Pancreas (tissue), 10 donors: ENCODE measurements around the gene RPE. TPM values are rescaled to one million over a fixed set of nuclear protein-coding genes. Genes with fewer than 3 reads are reported as not detected.

Experiments used
- ATAC-seq, 4 donors: fragments of 200-7000 bp; cut with Tn5 transposase; one replicate each; pipeline versions ENCODE4 v1.8.0 to v1.9.1; 2020; ENCODE audit warnings: mild to moderate bottlenecking in 4 of 4, moderate library complexity in 4 of 4
- DNase-seq, 6 donors: peaks; one replicate each; pipeline ENCODE4 v3.0.0-alpha.2; 2020
- FAIRE-seq: peaks from 2 replicates; lab custom pipeline; 2012; peaks lifted over from hg19 to GRCh38; lab: Jason Lieb, UNC
- H3K27ac ChIP-seq, 4 donors: fragments of 200-600 bp; sonication (generic); 1 replicate in 3 of 4; 2 replicates in 1 of 4; pipeline versions ENCODE4 v1.5.0 to v1.8.0; 2020
- H3K27me3 ChIP-seq, 4 donors: fragments of 200-600 bp; one replicate each; pipeline ENCODE4 v1.8.0; 2021
- H3K36me3 ChIP-seq, 3 donors: fragments of 200-600 bp; sonication (generic) in 1 of 3; one replicate each; pipeline versions ENCODE4 v1.5.0 to v1.8.0; 2020 to 2021
- H3K4me1 ChIP-seq, 3 donors: fragments of 200-600 bp; one replicate each; pipeline ENCODE4 v1.8.0; 2021
- H3K4me3 ChIP-seq, 4 donors: fragments of 200-600 bp; sonication (generic) in 2 of 4; one replicate each; pipeline versions ENCODE4 v1.5.0 to v1.8.0; 2020 to 2021
- H3K9me3 ChIP-seq, 4 donors: fragments of 200-600 bp; one replicate each; pipeline ENCODE4 v1.8.0; 2021
- CTCF ChIP-seq, 4 donors: fragments of 200-600 bp; sonication (generic) in 3 of 4; IDR thresholded peaks; one replicate each; pipeline versions ENCODE4 v1.5.0 to v1.8.0; 2021; ENCODE audit warnings: antibody characterized with exemption in 4 of 4
- WGBS, 2 donors: extraction: QIAGEN DNeasy Blood & Tissue Kit; methylation state at CpG; one replicate each; pipeline ENCODE4 v1.1.7; 2013; 5-methylcytosine and 5-hydroxymethylcytosine counted together
- intact Hi-C, 3 donors: fragments of 100-400 bp; cut with DNase I; formaldehyde crosslinking; loops; one replicate each; pipeline versions ENCODE4 v1.11.1 to v1.14.2; 2022
- polyA plus RNA-seq, 2 donors: library from polyadenylated mRNA; stranded (reverse); fragments of 200-250 nt; gene quantifications; one replicate each; pipeline ENCODE4 v1.2.3, GENCODE V29; 2013
- total RNA-seq, 6 donors: library from RNA; stranded (reverse); fragmentation: NEBNext Ultra II Directional in 4 of 6; extraction: Animal tissue kit (Norgen Biotek cat#: 25700) in 4 of 6; gene quantifications; one replicate each; pipeline versions ENCODE4 v1.2.1 to v1.2.4, GENCODE V29; 2021 to 2023
- donor health status: healthy with polysubstance abuse.
- donor health status: DM: no; HTN: no; CAD: no; lungs with moderate emphysema.
- donor health status: DM: no; HTN: no; CAD: no.
- donor health status: control.
- donor health status: control.
- donor health status: Bipolar disorder and iron deficiency.
- donor health status: DM: yes; HTN: yes; CAD: no.
- donor health status: DM: no; HTN: no; CAD: no.
- donor health status: DM: no; HTN: no; CAD: no.
- donor health status: DM: yes; HTN: yes; CAD: no.

Gene RPE
- total and polyA plus RNA-seq, 8 donors = 6.9 to 30.2 (median 12.1) TPM

DNA sequence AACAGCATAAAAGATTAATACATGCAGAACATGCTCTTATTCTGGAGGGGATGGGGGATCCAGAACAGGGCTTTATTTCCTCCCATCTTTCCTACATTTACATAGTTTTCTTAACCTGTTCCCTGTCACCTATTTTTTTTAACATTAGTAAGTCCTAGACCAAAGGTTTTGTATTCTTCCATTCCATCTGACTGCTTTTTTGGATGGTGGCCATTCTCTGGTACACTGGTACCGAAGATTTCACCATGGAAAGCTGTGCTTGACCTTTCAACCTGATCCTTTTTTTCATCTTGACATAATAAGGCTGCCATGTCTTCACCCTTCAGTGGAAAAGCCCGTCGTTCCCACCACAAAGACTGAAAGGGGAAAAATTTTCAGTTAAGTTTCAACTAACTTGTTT is 20.4 kb downstream of the RPE start:
- peaks cover 0 to 66% (median 14%) of the 10 kb centered on the region in 3 donors for H3K36me3 ChIP-seq
- DNase-seq = no peak

DNA sequence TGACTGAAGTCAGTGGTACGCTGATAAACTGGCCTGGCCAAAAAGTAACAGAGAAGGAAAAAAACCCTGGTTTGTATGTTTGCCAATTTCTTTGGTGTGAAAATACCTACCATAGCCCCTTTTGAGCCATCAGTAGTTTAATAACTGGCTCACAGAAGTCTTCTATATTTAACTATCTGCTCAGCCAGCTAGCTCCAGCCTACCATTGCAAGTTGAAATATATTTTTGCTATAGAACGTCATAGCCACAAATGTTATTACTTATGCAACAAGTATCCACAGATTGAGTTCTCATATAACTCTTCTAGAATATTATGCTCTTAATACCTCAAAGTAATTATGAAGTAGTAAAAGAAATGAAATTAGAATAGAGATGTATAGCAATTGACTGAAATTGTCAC is 25.2 kb downstream of the RPE start:
- H3K27ac ChIP-seq = no peak overlapping the region
- H3K36me3 ChIP-seq = peaks cover 0 to 31% (median 3%) of the 10 kb centered on the region in 3 donors
- no peaks in the 10 kb centered on the region for H3K27me3 ChIP-seq
- 92% methylated on average over 2 of the region's 2 CpGs for WGBS, 2 donors
- ATAC-seq (no peak), DNase-seq (no peak), FAIRE-seq (no peak)
- H3K4me1 ChIP-seq = no peaks in the 10 kb centered on the region
- H3K4me3 ChIP-seq = no peak overlapping the region
- no peak for TF ChIP-seq CTCF (IDR thresholded peaks at IDR 0.05)
- no peaks in the 10 kb centered on the region for H3K9me3 ChIP-seq
- intact Hi-C loops = no loop called here

More for the DNA sequence above, 20.4 kb downstream of the RPE start:
- Histone ChIP-seq H3K27me3 (no peaks in the 10 kb centered on the region), H3K9me3 (no peaks in the 10 kb centered on the region), H3K4me3 (no peak overlapping the region), H3K27ac (no peak overlapping the region), H3K4me1 (peaks cover 0 to 3% (median 0%) of the 10 kb centered on the region in 3 donors)
- ATAC-seq = no peak
- WGBS, 2 donors = 88 to 96% methylated on average over 3 of the region's 3 CpGs
- intact Hi-C loops = no loop called here
- no peak for TF ChIP-seq CTCF (IDR thresholded peaks at IDR 0.05)
- FAIRE-seq = no peak

DNA sequence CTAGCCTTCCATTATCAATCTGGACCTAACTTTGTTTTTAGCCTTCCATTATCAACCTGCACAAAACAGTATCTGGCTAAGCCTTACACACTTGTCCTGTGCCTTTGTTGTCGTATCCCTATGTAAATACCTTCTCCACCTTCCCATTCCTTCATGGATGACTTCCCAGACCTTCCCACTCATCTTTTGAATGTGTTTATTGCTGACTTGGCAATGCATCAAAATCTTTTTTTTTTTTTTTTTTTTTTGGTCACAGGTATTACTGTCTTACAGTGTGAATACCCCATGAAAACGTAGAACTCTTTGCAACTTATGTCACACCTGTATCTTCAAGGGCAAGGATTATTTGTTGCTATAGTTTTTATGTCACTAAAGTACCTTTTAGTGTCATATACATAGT is 25.7 kb downstream of the RPE start:
- H3K9me3 ChIP-seq = no peaks in the 10 kb centered on the region
- FAIRE-seq (no peak), DNase-seq (no peak), ATAC-seq (no peak)
- WGBS, 2 donors = 76 to 77% methylated on average over 2 of the region's 2 CpGs
- H3K27me3 ChIP-seq = no peaks in the 10 kb centered on the region
- no peaks in the 10 kb centered on the region for H3K4me1 ChIP-seq
- H3K4me3 ChIP-seq = no peak overlapping the region
- intact Hi-C loops = no loop called here
- no peak overlapping the region for H3K27ac ChIP-seq
- TF ChIP-seq CTCF (IDR thresholded peaks at IDR 0.05) = no peak
- H3K36me3 ChIP-seq = peaks cover 0 to 31% (median 2%) of the 10 kb centered on the region in 3 donors

GRCh38 chr2:210034087-210034683 is 31.7 kb downstream of the RPE start:
- no peaks in the 10 kb centered on the region for H3K27me3 ChIP-seq
- no peak overlapping the region for H3K4me3 ChIP-seq
- DNase-seq (no peak), FAIRE-seq (no peak), ATAC-seq (no peak)
- 61 to 68% methylated on average over 2 of the region's 2 CpGs for WGBS, 2 donors
- TF ChIP-seq CTCF (IDR thresholded peaks at IDR 0.05) = no peak
- intact Hi-C loops = no loop called here
- no peaks in the 10 kb centered on the region for H3K4me1 ChIP-seq
- H3K9me3 ChIP-seq = no peaks in the 10 kb centered on the region
- H3K27ac ChIP-seq = no peak overlapping the region
- H3K36me3 ChIP-seq = no peaks in the 10 kb centered on the region

DNA sequence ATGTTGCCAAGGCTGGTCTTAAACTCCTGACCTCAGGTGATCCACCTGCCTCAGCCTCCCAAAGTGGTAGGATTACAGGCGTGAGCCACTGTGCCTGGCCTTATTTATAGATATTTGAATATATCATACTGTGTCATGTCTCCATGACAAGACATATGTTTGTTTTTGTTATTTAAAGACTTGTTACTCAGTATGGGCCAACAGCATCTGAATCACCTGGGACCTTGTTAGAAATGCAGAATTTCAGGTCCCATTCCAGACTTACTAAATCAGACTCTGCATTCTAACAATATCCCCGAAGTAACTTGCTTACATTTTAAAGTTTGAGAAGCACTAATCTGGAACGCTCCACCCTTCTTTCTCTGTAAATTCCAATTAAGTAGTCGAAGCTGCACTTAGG is 33.2 kb downstream of the RPE start:
- H3K27me3 ChIP-seq = no peaks in the 10 kb centered on the region
- no peak for DNase-seq
- H3K9me3 ChIP-seq = no peaks in the 10 kb centered on the region
- H3K36me3 ChIP-seq = no peaks in the 10 kb centered on the region
- no peaks in the 10 kb centered on the region for H3K4me1 ChIP-seq
- intact Hi-C loops = no loop called here
- 93 to 100% methylated on average over 4 of the region's 4 CpGs for WGBS, 2 donors
- no peak for FAIRE-seq
- no peak for ATAC-seq
- H3K4me3 ChIP-seq = no peak overlapping the region
- no peak overlapping the region for H3K27ac ChIP-seq
- no peak for TF ChIP-seq CTCF (IDR thresholded peaks at IDR 0.05)
